CD8-positive, alpha-beta memory T cell (primary cell): Measurements from ENCODE around the gene NDUFB10. TPM values are rescaled to one million over a fixed set of nuclear protein-coding genes. Genes with fewer than 3 reads are reported as not detected.
A peak's percentile ranks its signal among the peaks of the same experiment; 100 is the strongest.
"Not testable (repeated sequence)": the region's sequence is repeated elsewhere in the genome, so short reads cannot be mapped to it uniquely, and the experiment has no call there.

Experiments used
- CTCF ChIA-PET: fragments of 350-600 bp; sonication (Branson Sonifier 250); formaldehyde crosslinking; loops from one replicate; lab custom pipeline; 2021; ENCODE audit warnings: antibody characterized with exemption; lab: Charles Lee
- POLR2A ChIA-PET: fragments of 350-600 bp; sonication (Branson Sonifier 250); formaldehyde crosslinking; loops from one replicate; lab custom pipeline; 2021; ENCODE audit warnings: antibody characterized with exemption; lab: Charles Lee
- DNase-seq, 5 donors: peaks; one replicate each; pipeline versions ENCODE4 v3.0.0 to v3.0.0-alpha.2; 2020 to 2022; ENCODE audit warnings: mixed read lengths in 1 of 5
- H3K27ac ChIP-seq: one replicate; pipeline ENCODE4 v1.7.0; 2013; ENCODE audit warnings: low read depth, mild to moderate bottlenecking, low read length, moderate library complexity
- H3K27me3 ChIP-seq: 2 replicates; pipeline ENCODE4 v1.7.0; 2013; ENCODE audit warnings: low read length, mild to moderate bottlenecking; ENCODE audit not compliant: insufficient read depth, poor library complexity, severe bottlenecking
- H3K36me3 ChIP-seq: 2 replicates; pipeline ENCODE4 v1.7.0; 2013; ENCODE audit warnings: mild to moderate bottlenecking, low read length, moderate library complexity; ENCODE audit not compliant: insufficient read depth
- H3K4me1 ChIP-seq: 2 replicates; pipeline ENCODE4 v1.7.0; 2013; ENCODE audit warnings: mild to moderate bottlenecking, low read length, moderate library complexity; ENCODE audit not compliant: insufficient read depth
- H3K4me3 ChIP-seq: 2 replicates; pipeline ENCODE4 v1.7.0; 2013; ENCODE audit warnings: mild to moderate bottlenecking, low read length
- H3K9me3 ChIP-seq: 2 replicates; pipeline ENCODE4 v1.7.0; 2013; ENCODE audit warnings: mild to moderate bottlenecking, low read length
- H3K27ac Mint-ChIP-seq, 8 donors: one replicate each; pipeline ENCODE4 v1.8.0; 2020 to 2021; ENCODE audit warnings: mixed read lengths in 8 of 8, mild to moderate bottlenecking in 6 of 8, inconsistent platforms in 3 of 8, moderate library complexity in 3 of 8
- H3K27me3 Mint-ChIP-seq, 2 donors: one replicate each; pipeline ENCODE4 v1.8.0; 2020 to 2021; ENCODE audit warnings: mixed read lengths in 2 of 2, mild to moderate bottlenecking in 1 of 2, moderate library complexity in 1 of 2
- H3K36me3 Mint-ChIP-seq, 3 donors: one replicate each; pipeline ENCODE4 v1.8.0; 2020 to 2021; ENCODE audit warnings: mixed read lengths in 3 of 3, inconsistent platforms in 1 of 3, mild to moderate bottlenecking in 1 of 3
- H3K4me1 Mint-ChIP-seq, 3 donors: one replicate each; pipeline ENCODE4 v1.8.0; 2020 to 2021; ENCODE audit warnings: mixed read lengths in 3 of 3, inconsistent platforms in 1 of 3, mild to moderate bottlenecking in 1 of 3
- H3K4me3 Mint-ChIP-seq, 7 donors: one replicate each; pipeline ENCODE4 v1.8.0; 2020 to 2021; ENCODE audit warnings: mixed read lengths in 7 of 7, mild to moderate bottlenecking in 6 of 7, moderate library complexity in 4 of 7, inconsistent platforms in 2 of 7
- H3K9me3 Mint-ChIP-seq, 5 donors: one replicate each; pipeline ENCODE4 v1.8.0; 2020 to 2022; ENCODE audit warnings: mixed read lengths in 5 of 5, mild to moderate bottlenecking in 3 of 5, moderate library complexity in 2 of 5, inconsistent platforms in 1 of 5
- polyA plus RNA-seq: library from polyadenylated mRNA; unstranded; fragments of 300-500 nt; fragmentation: Illumina TruSeq; gene quantifications from one replicate; pipeline ENCODE4 v1.2.3, GENCODE V29; 2021
- total RNA-seq, 2 experiments: library from RNA; stranded (reverse); gene quantifications; one replicate each; pipeline ENCODE4 v1.2.3, GENCODE V29; 2021

The NDUFB10 gene
- total and polyA plus RNA-seq, 3 experiments from 2014 or later, result 150 to 236 (median 152) TPM

- H3K4me3 Mint-ChIP-seq, result peak overlapping the region in 1 of 7 donors; percentile 26
- no peak overlapping the region for H3K27ac Mint-ChIP-seq
- DNase-seq, result no peak
- peaks cover 2 to 4% (median 3%) of the 10 kb centered on the region in 3 donors for H3K4me1 Mint-ChIP-seq
- H3K27me3 Mint-ChIP-seq, result peaks cover 0 to 1% of the 10 kb centered on the region in 2 donors
- Histone ChIP-seq H3K27ac (no peak overlapping the region), H3K36me3 (no peaks in the 10 kb centered on the region), H3K4me3 (no peak overlapping the region), H3K9me3 (no peaks in the 10 kb centered on the region), H3K27me3 (no peaks in the 10 kb centered on the region), H3K4me1 (peaks cover 4% of the 10 kb centered on the region)
- POLR2A ChIA-PET, result no interaction called here
- no peaks in the 10 kb centered on the region for H3K9me3 Mint-ChIP-seq
- CTCF ChIA-PET, result interaction anchor here (1.3 to 2.3 kb wide), 3 partner anchors 13 to 38 kb away, joined by 4 to 9 read pairs (median 4); partner anchors contain the start of genes MSRB1 and RPS2
- H3K36me3 Mint-ChIP-seq, result no peaks in the 10 kb centered on the region
These were observed 29.0 kb upstream of the NDUFB10 start for GRCh38 chr16:1930338-1930720.

- H3K4me3 ChIP-seq, result no peak overlapping the region
- Mint-ChIP-seq H3K4me3 (no peak overlapping the region), H3K27ac (no peak overlapping the region), H3K27me3 (peaks cover 0 to 1% of the 10 kb centered on the region in 2 donors), H3K4me1 (peaks cover 2 to 4% (median 3%) of the 10 kb centered on the region in 3 donors), H3K36me3 (peaks cover 0 to 3% (median 0%) of the 10 kb centered on the region in 3 donors), H3K9me3 (no peaks in the 10 kb centered on the region)
- CTCF ChIA-PET, result no interaction called here
- no peak for DNase-seq
- H3K4me1 ChIP-seq, result peaks cover 4% of the 10 kb centered on the region
- POLR2A ChIA-PET, result no interaction called here
- no peaks in the 10 kb centered on the region for H3K36me3 ChIP-seq
- no peak overlapping the region for H3K27ac ChIP-seq
- no peaks in the 10 kb centered on the region for H3K27me3 ChIP-seq
- H3K9me3 ChIP-seq, result no peaks in the 10 kb centered on the region
These were observed 27.0 kb upstream of the NDUFB10 start for GRCh38 chr16:1932050-1933028.

DNA sequence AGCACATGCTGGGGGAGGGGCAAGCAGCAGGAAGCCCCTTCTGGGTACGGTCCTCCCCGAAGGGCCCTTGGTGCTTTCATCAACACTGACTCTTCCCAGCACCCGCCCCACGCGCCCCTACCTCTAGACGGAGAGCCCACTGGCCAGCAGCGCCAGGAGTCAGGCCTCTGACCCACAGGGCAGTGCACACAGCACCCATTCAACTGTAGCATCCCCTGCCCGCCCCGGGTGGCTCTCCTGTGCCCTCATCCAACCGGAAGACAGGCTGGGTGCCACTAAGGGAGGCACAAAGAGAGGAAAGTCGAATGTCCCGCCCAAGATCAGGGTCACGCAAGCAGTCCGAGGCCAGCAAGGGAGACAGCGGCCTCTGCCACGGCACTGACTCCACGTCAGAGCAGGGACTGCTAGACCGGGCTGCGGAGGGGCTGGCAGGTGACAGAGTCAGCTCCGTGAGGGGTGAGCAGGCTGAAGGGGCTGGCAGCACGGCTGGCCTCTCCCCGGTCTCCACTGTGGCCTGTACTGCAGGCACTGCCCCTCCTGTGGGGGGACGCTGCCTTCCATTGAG, 26.2 kb upstream of the NDUFB10 start:
- Mint-ChIP-seq H3K36me3 (peaks cover 0 to 8% (median 1%) of the 10 kb centered on the region in 3 donors), H3K4me3 (no peak overlapping the region), H3K27me3 (peaks cover 0 to 1% of the 10 kb centered on the region in 2 donors), H3K4me1 (peaks cover 2 to 4% (median 3%) of the 10 kb centered on the region in 3 donors), H3K9me3 (no peaks in the 10 kb centered on the region), H3K27ac (no peak overlapping the region)
- H3K36me3 ChIP-seq, result peaks cover under 1% of the 10 kb centered on the region
- ChIA-PET POLR2A (no interaction called here), CTCF (no interaction called here)
- no peaks in the 10 kb centered on the region for H3K9me3 ChIP-seq
- no peak for DNase-seq
- no peak overlapping the region for H3K27ac ChIP-seq
- no peak overlapping the region for H3K4me3 ChIP-seq
- peaks cover 4% of the 10 kb centered on the region for H3K4me1 ChIP-seq
- H3K27me3 ChIP-seq, result no peaks in the 10 kb centered on the region

DNA sequence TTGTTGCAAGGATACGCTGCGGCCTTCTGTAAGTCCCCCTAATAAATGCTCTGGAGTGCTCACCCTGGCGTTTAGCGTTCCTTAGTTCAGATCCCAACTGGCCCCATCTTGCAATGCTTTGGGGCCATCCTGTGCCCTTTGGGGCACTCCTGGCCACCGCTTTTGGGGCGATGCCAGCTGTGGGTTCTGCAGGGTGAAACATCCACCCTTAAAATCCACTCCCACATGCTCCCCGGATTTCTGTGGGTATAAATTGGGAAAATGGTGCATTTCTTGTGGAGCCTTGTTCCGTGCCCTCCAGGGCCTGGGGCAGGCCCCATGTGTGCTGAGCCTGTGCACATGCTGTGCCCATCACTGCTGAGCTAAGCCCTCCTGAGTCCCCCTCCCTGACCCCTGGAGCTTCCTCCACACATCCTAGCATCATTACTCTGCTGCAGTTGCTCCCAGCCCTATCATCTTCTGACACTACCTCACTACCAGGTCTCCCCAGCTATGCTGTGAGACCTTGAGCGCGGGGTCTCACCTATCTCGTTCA, 22.3 kb upstream of the NDUFB10 start:
- H3K4me1 ChIP-seq, result peaks cover 8% of the 10 kb centered on the region
- peaks cover 0 to 22% (median 1%) of the 10 kb centered on the region in 3 donors for H3K36me3 Mint-ChIP-seq
- no peaks in the 10 kb centered on the region for H3K27me3 Mint-ChIP-seq
- H3K9me3 ChIP-seq, result no peaks in the 10 kb centered on the region
- no peak for DNase-seq
- ChIA-PET CTCF (no interaction called here), POLR2A (no interaction called here)
- no peak overlapping the region for H3K4me3 Mint-ChIP-seq
- peaks cover 9% of the 10 kb centered on the region for H3K36me3 ChIP-seq
- no peaks in the 10 kb centered on the region for H3K9me3 Mint-ChIP-seq
- H3K4me3 ChIP-seq, result no peak overlapping the region
- no peak overlapping the region for H3K27ac Mint-ChIP-seq
- no peaks in the 10 kb centered on the region for H3K27me3 ChIP-seq
- no peak overlapping the region for H3K27ac ChIP-seq
- peaks cover 3 to 9% (median 7%) of the 10 kb centered on the region in 3 donors for H3K4me1 Mint-ChIP-seq

DNA sequence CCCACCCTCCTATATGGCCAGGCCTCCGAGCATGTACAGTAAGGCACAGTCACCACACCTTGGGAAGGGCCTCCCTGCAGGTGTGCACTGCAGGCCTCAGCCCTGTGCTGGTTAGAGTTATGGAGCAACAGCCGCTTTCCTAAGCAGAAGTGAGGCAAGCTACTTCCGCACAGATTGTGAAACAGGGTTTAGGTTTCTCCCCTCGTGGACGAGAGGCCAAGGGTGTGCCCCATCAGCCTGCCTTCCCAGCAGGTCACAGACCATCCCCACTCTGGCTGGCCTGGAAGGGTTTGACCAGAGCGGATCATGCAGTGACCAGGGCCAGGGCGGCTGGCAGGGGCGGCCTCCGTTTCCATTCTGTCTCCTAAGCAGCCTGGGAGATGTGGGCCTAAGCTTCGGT, 21.0 kb upstream of the NDUFB10 start:
- peaks cover 3 to 20% (median 11%) of the 10 kb centered on the region in 3 donors for H3K4me1 Mint-ChIP-seq
- H3K27ac ChIP-seq, result no peak overlapping the region
- peaks cover 16% of the 10 kb centered on the region for H3K4me1 ChIP-seq
- no peaks in the 10 kb centered on the region for H3K27me3 ChIP-seq
- no peak for DNase-seq
- peak overlapping the region in 1 of 7 donors; percentile 54 for H3K4me3 Mint-ChIP-seq
- H3K9me3 ChIP-seq, result no peaks in the 10 kb centered on the region
- H3K36me3 Mint-ChIP-seq, result peaks cover 0 to 26% (median 1%) of the 10 kb centered on the region in 3 donors
- ChIA-PET POLR2A (no interaction called here), CTCF (interaction anchor here (1.2 kb wide), 1 partner anchor 9 kb away, joined by 3 read pairs; no protein-coding TSS in a partner anchor)
- H3K27me3 Mint-ChIP-seq, result no peaks in the 10 kb centered on the region
- H3K9me3 Mint-ChIP-seq, result no peaks in the 10 kb centered on the region
- no peak overlapping the region for H3K4me3 ChIP-seq
- peaks cover 9% of the 10 kb centered on the region for H3K36me3 ChIP-seq
- no peak overlapping the region for H3K27ac Mint-ChIP-seq

GRCh38 chr16:1938910-1939309, 20.4 kb upstream of the NDUFB10 start:
- H3K9me3 ChIP-seq, result no peaks in the 10 kb centered on the region
- H3K27ac ChIP-seq, result no peak overlapping the region
- POLR2A ChIA-PET, result no interaction called here
- Mint-ChIP-seq H3K9me3 (no peaks in the 10 kb centered on the region), H3K27me3 (no peaks in the 10 kb centered on the region), H3K4me1 (peaks cover 5 to 24% (median 11%) of the 10 kb centered on the region in 3 donors), H3K36me3 (peaks cover 0 to 26% (median 1%) of the 10 kb centered on the region in 3 donors), H3K4me3 (peak overlapping the region in 1 of 7 donors; percentile 73), H3K27ac (peak overlapping the region in 1 of 8 donors; percentile 47)
- peaks cover 16% of the 10 kb centered on the region for H3K4me1 ChIP-seq
- H3K27me3 ChIP-seq, result no peaks in the 10 kb centered on the region
- H3K4me3 ChIP-seq, result no peak overlapping the region
- CTCF ChIA-PET, result interaction anchor here (1.2 kb wide), 1 partner anchor 10 kb away, joined by 3 read pairs; no protein-coding TSS in a partner anchor
- DNase-seq, result no peak
- peaks cover 9% of the 10 kb centered on the region for H3K36me3 ChIP-seq

GRCh38 chr16:1939833-1940232, 19.5 kb upstream of the NDUFB10 start:
- H3K27me3 Mint-ChIP-seq, H3K4me3 ChIP-seq, H3K27ac ChIP-seq, H3K27ac Mint-ChIP-seq, H3K9me3 ChIP-seq, H3K27me3 ChIP-seq, H3K36me3 ChIP-seq, H3K9me3 Mint-ChIP-seq, CTCF ChIA-PET, DNase-seq, POLR2A ChIA-PET: not testable (repeated sequence)
- peak overlapping the region in 1 of 7 donors; percentile 27 for H3K4me3 Mint-ChIP-seq
- peaks cover 8 to 24% (median 11%) of the 10 kb centered on the region in 3 donors for H3K4me1 Mint-ChIP-seq
- H3K36me3 Mint-ChIP-seq, result peaks cover 0 to 26% (median 1%) of the 10 kb centered on the region in 3 donors
- peaks cover 16% of the 10 kb centered on the region for H3K4me1 ChIP-seq
